H9 (cell line): Measurements from ENCODE around the gene TRAK1. TPM values are rescaled to one million over a fixed set of nuclear protein-coding genes. Genes with fewer than 3 reads are reported as not detected.

Source experiments
- DNase-seq: peaks from one replicate; pipeline ENCODE4 v3.0.0-alpha.2; 2017
- H2AFZ ChIP-seq: one replicate; pipeline ENCODE4 v1.6.1; 2013; ENCODE audit warnings: mild to moderate bottlenecking, low read length, control low read depth, moderate library complexity
- H2AK5ac ChIP-seq: 2 replicates; pipeline ENCODE4 v1.6.1; 2013; ENCODE audit warnings: low read length, control low read depth, mixed read lengths; ENCODE audit not compliant: insufficient read length
- H2BK120ac ChIP-seq: one replicate; pipeline ENCODE4 v1.6.1; 2013; ENCODE audit warnings: low read depth, mild to moderate bottlenecking, low read length, control low read depth, inconsistent platforms; ENCODE audit not compliant: poor library complexity, severe bottlenecking
- H2BK12ac ChIP-seq: 2 replicates; pipeline ENCODE4 v1.6.1; 2013; ENCODE audit warnings: low read length, control low read depth, mixed read lengths, low read depth; ENCODE audit not compliant: insufficient read length
- H2BK15ac ChIP-seq: 2 replicates; pipeline ENCODE4 v1.6.1; 2013; ENCODE audit warnings: low read depth, low read length, control low read depth
- H2BK20ac ChIP-seq: one replicate; pipeline ENCODE4 v1.6.1; 2013; ENCODE audit warnings: low read depth, mild to moderate bottlenecking, low read length, control low read depth, inconsistent platforms; ENCODE audit not compliant: poor library complexity, severe bottlenecking
- H2BK5ac ChIP-seq: 2 replicates; pipeline ENCODE4 v1.6.1; 2013; ENCODE audit warnings: low read length, control low read depth, mixed read lengths; ENCODE audit not compliant: insufficient read length
- H3K14ac ChIP-seq: 2 replicates; pipeline ENCODE4 v1.6.1; 2013; ENCODE audit warnings: low read length, control low read depth; ENCODE audit not compliant: insufficient read depth
- H3K18ac ChIP-seq: 2 replicates; pipeline ENCODE4 v1.6.1; 2013; ENCODE audit warnings: low read depth, mild to moderate bottlenecking, mixed read lengths, low read length, control low read depth; ENCODE audit not compliant: insufficient read length
- H3K23ac ChIP-seq: 2 replicates; pipeline ENCODE4 v1.6.1; 2013; ENCODE audit warnings: low read length, control low read depth, mixed read lengths, low read depth; ENCODE audit not compliant: insufficient read length
- H3K23me2 ChIP-seq: 2 replicates; pipeline ENCODE4 v1.6.1; 2013; ENCODE audit warnings: low read depth, mild to moderate bottlenecking, mixed read lengths, low read length, control low read depth; ENCODE audit not compliant: insufficient read length, poor library complexity, severe bottlenecking
- H3K27ac ChIP-seq: 2 replicates; pipeline ENCODE4 v1.5.1; 2013; ENCODE audit warnings: low read length, control low read depth, mixed read lengths, low read depth; ENCODE audit not compliant: insufficient read length
- H3K27me3 ChIP-seq: 2 replicates; pipeline ENCODE4 v1.6.1; 2013; ENCODE audit warnings: low read length, control low read depth, inconsistent platforms; ENCODE audit not compliant: insufficient read depth
- H3K4ac ChIP-seq: 2 replicates; pipeline ENCODE4 v1.6.1; 2013; ENCODE audit warnings: low read depth, mild to moderate bottlenecking, control low read depth, inconsistent platforms, low read length, moderate library complexity
- H3K4me1 ChIP-seq: 2 replicates; pipeline ENCODE4 v1.6.1; 2013; ENCODE audit warnings: low read length, control low read depth, inconsistent platforms; ENCODE audit not compliant: insufficient read depth
- H3K4me2 ChIP-seq: 2 replicates; pipeline ENCODE4 v1.6.1; 2013; ENCODE audit warnings: low read length, control low read depth, mixed read lengths; ENCODE audit not compliant: insufficient read length, insufficient read depth
- H3K56ac ChIP-seq: 2 replicates; pipeline ENCODE4 v1.6.1; 2013; ENCODE audit warnings: low read depth, mild to moderate bottlenecking, mixed read lengths, low read length, control low read depth; ENCODE audit not compliant: insufficient read length
- H3K79me1 ChIP-seq: 2 replicates; pipeline ENCODE4 v1.6.1; 2013; ENCODE audit warnings: low read depth, mild to moderate bottlenecking, moderate library complexity, low read length, control low read depth, inconsistent platforms; ENCODE audit not compliant: insufficient read depth, poor library complexity, severe bottlenecking
- H3K79me2 ChIP-seq: 2 replicates; pipeline ENCODE4 v1.6.1; 2013; ENCODE audit warnings: low read length, control low read depth, inconsistent platforms; ENCODE audit not compliant: insufficient read depth
- H3K9ac ChIP-seq: 2 replicates; pipeline ENCODE4 v1.6.1; 2013; ENCODE audit warnings: low read length, control low read depth, mixed read lengths; ENCODE audit not compliant: insufficient read length; ENCODE audit errors: extremely low read depth
- H3K9me3 ChIP-seq: one replicate; pipeline ENCODE4 v1.6.1; 2013; ENCODE audit warnings: low read depth, low read length, inconsistent platforms; ENCODE audit not compliant: control insufficient read depth
- H3T11ph ChIP-seq: one replicate; pipeline ENCODE4 v1.6.1; 2013; ENCODE audit warnings: mild to moderate bottlenecking, low read length, control low read depth, inconsistent platforms
- H4K20me1 ChIP-seq: one replicate; pipeline ENCODE4 v1.6.1; 2013; ENCODE audit not compliant: control insufficient read depth, insufficient read length, insufficient read depth
- H4K5ac ChIP-seq: 2 replicates; pipeline ENCODE4 v1.6.1; 2013; ENCODE audit warnings: low read depth, mild to moderate bottlenecking, mixed read lengths, low read length, control low read depth; ENCODE audit not compliant: insufficient read length
- H4K8ac ChIP-seq: replicated peaks from 2 replicates; pipeline ENCODE4 v1.6.1; 2013; ENCODE audit warnings: low read length, control low read depth, mixed read lengths, low read depth; ENCODE audit not compliant: insufficient read length
- H4K91ac ChIP-seq: 2 replicates; pipeline ENCODE4 v1.6.1; 2013; ENCODE audit warnings: low read depth, mild to moderate bottlenecking, moderate library complexity, mixed read lengths, low read length, control low read depth; ENCODE audit not compliant: insufficient read length
- H3K27ac Mint-ChIP-seq, 3 experiments: 2 replicates in 2 of 3; 3 replicates in 1 of 3; pipeline ENCODE4 v1.8.0; 2020 to 2021; ENCODE audit warnings: mixed read lengths in 3 of 3, mild to moderate bottlenecking in 1 of 3, moderate library complexity in 1 of 3
- H3K27me3 Mint-ChIP-seq: 2 replicates; pipeline ENCODE4 v1.8.0; 2021; ENCODE audit warnings: low read depth, mild to moderate bottlenecking, moderate library complexity, mixed read lengths
- H3K36me3 Mint-ChIP-seq, 3 experiments: 2 replicates in 2 of 3; 3 replicates in 1 of 3; pipeline ENCODE4 v1.8.0; 2020 to 2021; ENCODE audit warnings: low read depth in 3 of 3, mixed read lengths in 3 of 3; ENCODE audit not compliant: insufficient read depth in 1 of 3
- H3K4me1 Mint-ChIP-seq, 2 experiments: 2 replicates each; pipeline ENCODE4 v1.8.0; 2020; ENCODE audit warnings: mixed read lengths in 2 of 2
- H3K4me3 Mint-ChIP-seq, 2 experiments: 2 replicates in 1 of 2; 3 replicates in 1 of 2; pipeline ENCODE4 v1.8.0; 2020 to 2021; ENCODE audit warnings: mild to moderate bottlenecking in 2 of 2, mixed read lengths in 2 of 2, moderate library complexity in 1 of 2
- H3K9me3 Mint-ChIP-seq, 2 experiments: 2 replicates in 1 of 2; 3 replicates in 1 of 2; pipeline ENCODE4 v1.8.0; 2020; ENCODE audit warnings: mild to moderate bottlenecking in 2 of 2, mixed read lengths in 2 of 2, moderate library complexity in 1 of 2
- WGBS: extraction: QIAGEN DNeasy Blood & Tissue Kit; methylation state at CpG from one replicate; pipeline ENCODE4 v1.1.7; 2013; ENCODE audit warnings: missing lambda C conversion rate, low lambda C conversion rate, mixed read lengths; ENCODE audit not compliant: insufficient read length; ENCODE audit errors: extremely low coverage; 5-methylcytosine and 5-hydroxymethylcytosine counted together
- total RNA-seq: library from RNA; stranded (reverse); gene quantifications from 2 replicates; pipeline ENCODE4 v1.2.1, GENCODE V29; 2021
- TF ChIP-seq, protein P1 (sequence below): fragments of 200-600 bp; sonication (generic); conservative IDR thresholded peaks from 3 replicates; pipeline ENCODE4 v1.8.0; 2021; ENCODE audit warnings: antibody characterized with exemption, mild to moderate bottlenecking

TRAK1 gene
- total RNA-seq, 1 experiment from 2014 or later, result 34.2 TPM

DNA sequence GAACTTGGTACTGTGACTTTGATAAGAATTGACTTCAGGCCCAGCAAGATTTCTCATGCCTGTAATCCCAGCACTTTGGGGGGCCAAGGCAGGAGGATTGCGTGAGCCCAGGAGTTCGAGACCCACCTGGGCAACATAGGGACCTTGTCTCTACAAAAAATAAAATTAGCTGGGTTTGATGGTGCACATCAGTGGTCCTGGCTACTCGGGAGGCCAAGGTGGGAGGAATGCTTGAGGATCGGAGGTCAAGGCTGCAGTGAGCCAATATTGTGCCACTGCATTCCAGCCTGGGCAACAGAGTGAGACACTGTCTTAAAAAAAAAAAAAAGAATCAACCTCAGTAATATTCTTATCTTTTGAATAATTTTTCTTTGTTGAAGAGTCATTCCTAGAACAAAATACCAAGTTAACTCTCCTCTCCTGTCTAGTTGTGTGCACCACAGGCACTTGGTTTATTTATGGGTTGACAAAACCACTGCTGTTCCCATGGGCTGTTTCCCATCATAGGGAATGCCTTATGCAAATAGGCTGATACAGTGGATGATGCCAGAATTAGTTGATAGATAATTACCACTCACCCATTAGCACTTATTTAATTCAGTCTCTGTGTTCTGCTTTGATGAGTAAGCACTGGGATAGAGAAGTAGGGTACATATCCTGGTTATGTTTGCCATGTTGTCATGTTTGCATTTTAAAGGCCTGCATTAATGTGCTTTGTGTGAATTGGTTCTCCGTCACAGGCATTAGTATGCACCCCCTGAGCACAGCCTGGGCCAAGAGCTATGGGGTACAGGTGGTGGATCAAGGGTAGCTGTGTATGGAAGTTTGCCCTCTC lies 32.9 kb downstream of the TRAK1 start:
- H4K20me1 ChIP-seq, result no peaks in the 10 kb centered on the region
- H2BK15ac ChIP-seq, result no peak overlapping the region
- H3K36me3 Mint-ChIP-seq, result peaks cover 0 to 11% (median 5%) of the 10 kb centered on the region in 3 experiments; a peak in 3 of 7 replicates
- no peak overlapping the region for H2AFZ ChIP-seq
- no peak overlapping the region for H2AK5ac ChIP-seq
- H3K14ac ChIP-seq, result no peak overlapping the region
- no peak overlapping the region for H4K91ac ChIP-seq
- H3T11ph ChIP-seq, result no peak overlapping the region
- H3K27ac Mint-ChIP-seq, result 0 out of 7 replicates have a peak overlapping the region, but pooled peaks of 1 of the 3 experiments have one; percentile 34
- H2BK120ac ChIP-seq, result no peak overlapping the region
- no peak overlapping the region for H2BK20ac ChIP-seq
- H2BK5ac ChIP-seq, result no peak overlapping the region
- no peak overlapping the region for H3K23ac ChIP-seq
- no peak overlapping the region for H3K18ac ChIP-seq
- no peak overlapping the region for H3K4me2 ChIP-seq
- H3K79me1 ChIP-seq, result no peaks in the 10 kb centered on the region
- H3K23me2 ChIP-seq, result no peaks in the 10 kb centered on the region
- TF ChIP-seq, protein P1, sequence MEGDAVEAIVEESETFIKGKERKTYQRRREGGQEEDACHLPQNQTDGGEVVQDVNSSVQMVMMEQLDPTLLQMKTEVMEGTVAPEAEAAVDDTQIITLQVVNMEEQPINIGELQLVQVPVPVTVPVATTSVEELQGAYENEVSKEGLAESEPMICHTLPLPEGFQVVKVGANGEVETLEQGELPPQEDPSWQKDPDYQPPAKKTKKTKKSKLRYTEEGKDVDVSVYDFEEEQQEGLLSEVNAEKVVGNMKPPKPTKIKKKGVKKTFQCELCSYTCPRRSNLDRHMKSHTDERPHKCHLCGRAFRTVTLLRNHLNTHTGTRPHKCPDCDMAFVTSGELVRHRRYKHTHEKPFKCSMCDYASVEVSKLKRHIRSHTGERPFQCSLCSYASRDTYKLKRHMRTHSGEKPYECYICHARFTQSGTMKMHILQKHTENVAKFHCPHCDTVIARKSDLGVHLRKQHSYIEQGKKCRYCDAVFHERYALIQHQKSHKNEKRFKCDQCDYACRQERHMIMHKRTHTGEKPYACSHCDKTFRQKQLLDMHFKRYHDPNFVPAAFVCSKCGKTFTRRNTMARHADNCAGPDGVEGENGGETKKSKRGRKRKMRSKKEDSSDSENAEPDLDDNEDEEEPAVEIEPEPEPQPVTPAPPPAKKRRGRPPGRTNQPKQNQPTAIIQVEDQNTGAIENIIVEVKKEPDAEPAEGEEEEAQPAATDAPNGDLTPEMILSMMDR, result no peak
- H3K9ac ChIP-seq, result no peak overlapping the region
- H3K9me3 ChIP-seq, result no peaks in the 10 kb centered on the region
- no peak overlapping the region for H3K4ac ChIP-seq
- no peaks in the 10 kb centered on the region for H3K79me2 ChIP-seq
- H3K9me3 Mint-ChIP-seq, result no peaks in the 10 kb centered on the region
- no peak overlapping the region for H4K5ac ChIP-seq
- peaks cover 10% of the 10 kb centered on the region for H3K4me1 ChIP-seq
- no CpG with 5 or more reads among the region's 5 CpGs for WGBS
- H3K56ac ChIP-seq, result no peak overlapping the region
- no peak overlapping the region for H3K4me3 Mint-ChIP-seq
- no peak for DNase-seq
- no peak overlapping the region for H4K8ac ChIP-seq
- H3K27ac ChIP-seq, result no peak overlapping the region
- peaks cover 17 to 23% of the 10 kb centered on the region in 2 experiments for H3K4me1 Mint-ChIP-seq
- H3K27me3 ChIP-seq, result no peaks in the 10 kb centered on the region
- no peak overlapping the region for H2BK12ac ChIP-seq
- no peaks in the 10 kb centered on the region for H3K27me3 Mint-ChIP-seq
